Colonic mucosa (tissue), 4 donors: ENCODE measurements around the gene RTN3. TPM values are rescaled to one million over a fixed set of nuclear protein-coding genes. Genes with fewer than 3 reads are reported as not detected.

Experiments
- DNase-seq: peaks from one replicate; pipeline ENCODE4 v3.0.0-alpha.2; 2020
- H3K27ac ChIP-seq: fragments of 200-600 bp; one replicate; pipeline ENCODE4 v1.8.0; 2021
- H3K27me3 ChIP-seq: fragments of 200-600 bp; one replicate; pipeline ENCODE4 v1.8.0; 2021
- H3K36me3 ChIP-seq: fragments of 200-600 bp; one replicate; pipeline ENCODE4 v1.8.0; 2021
- H3K4me1 ChIP-seq: fragments of 200-600 bp; one replicate; pipeline ENCODE4 v1.8.0; 2021; ENCODE audit warnings: mild to moderate bottlenecking
- H3K4me3 ChIP-seq: fragments of 200-600 bp; one replicate; pipeline ENCODE4 v1.8.0; 2021
- H3K9ac ChIP-seq, 2 donors: one replicate each; pipeline ENCODE4 v1.7.0; 2013; ENCODE audit warnings: control low read depth in 2 of 2, low read depth in 2 of 2, low read length in 2 of 2
- H3K9me3 ChIP-seq: fragments of 200-600 bp; one replicate; pipeline ENCODE4 v1.8.0; 2021
- CTCF ChIP-seq: fragments of 200-600 bp; IDR thresholded peaks from one replicate; pipeline ENCODE4 v1.8.0; 2022; ENCODE audit warnings: antibody characterized with exemption, mild to moderate bottlenecking
- intact Hi-C: fragments of 100-400 bp; cut with DNase I; formaldehyde crosslinking; loops from one replicate; pipeline ENCODE4 v1.14.1; 2022
- total RNA-seq, 2 donors: library from RNA; stranded (reverse); fragmentation: NEBNext Ultra II Directional in 1 of 2; extraction: Animal tissue kit (Norgen Biotek cat#: 25700) in 1 of 2; gene quantifications; one replicate each; pipeline ENCODE4 v1.2.1, GENCODE V29; 2021
- donor health status: healthy.
- donor health status: DM: no; HTN: no; CAD: no.
- donor health status: DM: no; HTN: no; CAD: no.

RTN3 gene
- total RNA-seq, 2 donors from 2014 or later = 110 to 128 TPM

- no peak for TF ChIP-seq CTCF
- Histone ChIP-seq H3K27ac (no peak overlapping the region), H3K9ac (no peak overlapping the region), H3K9me3 (no peaks in the 10 kb centered on the region), H3K4me1 (no peaks in the 10 kb centered on the region), H3K4me3 (no peak overlapping the region), H3K27me3 (no peaks in the 10 kb centered on the region), H3K36me3 (peaks cover 25% of the 10 kb centered on the region)
- intact Hi-C loops = no loop called here
- no peak for DNase-seq
Measured at GRCh38 chr11:63643205-63643604, 38.1 kb upstream of the RTN3 start.

- no peak for DNase-seq
- Histone ChIP-seq H3K9me3 (no peaks in the 10 kb centered on the region), H3K4me3 (no peak overlapping the region), H3K27me3 (no peaks in the 10 kb centered on the region), H3K9ac (no peak overlapping the region), H3K27ac (no peak overlapping the region), H3K4me1 (no peaks in the 10 kb centered on the region), H3K36me3 (peaks cover 7% of the 10 kb centered on the region)
- intact Hi-C loops = no loop called here
- TF ChIP-seq CTCF = no peak
Measured at GRCh38 chr11:63652671-63653070, 28.6 kb upstream of the RTN3 start.

GRCh38 chr11:63660972-63661371, 20.3 kb upstream of the RTN3 start:
- Histone ChIP-seq H3K27me3 (no peaks in the 10 kb centered on the region), H3K27ac (no peak overlapping the region), H3K36me3 (no peaks in the 10 kb centered on the region), H3K4me1 (no peaks in the 10 kb centered on the region), H3K4me3 (no peak overlapping the region), H3K9ac (no peak overlapping the region), H3K9me3 (no peaks in the 10 kb centered on the region)
- intact Hi-C loops = loop anchor here (10.0 kb wide), 1 partner anchor 74 kb away; no protein-coding TSS in a partner anchor
- DNase-seq = no peak
- TF ChIP-seq CTCF = no peak

- no peaks in the 10 kb centered on the region for H3K9me3 ChIP-seq
- H3K36me3 ChIP-seq = no peaks in the 10 kb centered on the region
- no peaks in the 10 kb centered on the region for H3K27me3 ChIP-seq
- H3K4me3 ChIP-seq = no peak overlapping the region
- no peaks in the 10 kb centered on the region for H3K4me1 ChIP-seq
- no peak overlapping the region for H3K9ac ChIP-seq
- intact Hi-C loops = loop anchor here (10.0 kb wide), 1 partner anchor 71 kb away; no protein-coding TSS in a partner anchor
- no peak for DNase-seq
- no peak overlapping the region for H3K27ac ChIP-seq
- TF ChIP-seq CTCF = no peak
Measured at GRCh38 chr11:63663809-63664208, 17.5 kb upstream of the RTN3 start.

- intact Hi-C loops = loop anchor here (10.0 kb wide), 1 partner anchor 68 kb away; no protein-coding TSS in a partner anchor
- DNase-seq = no peak
- Histone ChIP-seq H3K9ac (no peak overlapping the region), H3K36me3 (no peaks in the 10 kb centered on the region), H3K4me3 (no peak overlapping the region), H3K27me3 (no peaks in the 10 kb centered on the region), H3K9me3 (no peaks in the 10 kb centered on the region), H3K27ac (no peak overlapping the region), H3K4me1 (peaks cover 5% of the 10 kb centered on the region)
- no peak for TF ChIP-seq CTCF
Measured at GRCh38 chr11:63666874-63667273, 14.4 kb upstream of the RTN3 start.
